GM10266 (cell line): Measurements from ENCODE around the gene DLX6.
"Not testable (repeated sequence)": the region's sequence is repeated elsewhere in the genome, so short reads cannot be mapped to it uniquely, and the experiment has no call there.

Experiments used
- DNase-seq: peaks from one replicate; pipeline ENCODE4 v3.0.0; 2012; ENCODE audit errors: extremely low spot score
- CTCF ChIP-seq: IDR thresholded peaks from 2 replicates; pipeline ENCODE4 v1.5.1; 2012; ENCODE audit warnings: mild to moderate bottlenecking, low read depth; ENCODE audit not compliant: control insufficient read depth, insufficient read depth; ENCODE audit errors: missing control alignments

The DLX6 gene

GRCh38 chr7:97026715-97027426 is 21.5 kb downstream of the DLX6 start:
- TF ChIP-seq CTCF, result no peak
- DNase-seq, result no peak

- peak; percentile 94 for TF ChIP-seq CTCF
Measured at GRCh38 chr7:97027427-97028234, 22.3 kb downstream of the DLX6 start.

GRCh38 chr7:97034213-97034852 is 29.0 kb downstream of the DLX6 start:
- DNase-seq, result not testable (repeated sequence)

More at GRCh38 chr7:97027427-97028234, 22.3 kb downstream of the DLX6 start:
- peak; percentile 86 for DNase-seq

- TF ChIP-seq CTCF, result no peak
- DNase-seq, result no peak
Measured at GRCh38 chr7:97039374-97040065, 34.2 kb downstream of the DLX6 start.

- TF ChIP-seq CTCF, result no peak
- DNase-seq, result no peak
Measured at GRCh38 chr7:97043281-97043680, 37.9 kb downstream of the DLX6 start.
